GM23338 (cell line): ENCODE results near the gene RSPH3. TPM values are rescaled to one million over a fixed set of nuclear protein-coding genes. Genes with fewer than 3 reads are reported as not detected.

Experiments
- ATAC-seq: fragments of 200-7000 bp; cut with Tn5 transposase; 3 replicates; pipeline ENCODE4 v1.9.1; 2020
- DNase-seq: peaks from one replicate; pipeline ENCODE4 v3.0.0-alpha.2; 2015; ENCODE audit warnings: low spot score
- H2AFZ ChIP-seq: fragments of 200-600 bp; sonication (generic); 2 replicates; pipeline ENCODE4 v1.8.0; 2016; ENCODE audit warnings: antibody characterized with exemption, mild to moderate bottlenecking, moderate library complexity
- H3F3A ChIP-seq: fragments of 200-600 bp; sonication (generic); replicated peaks from 2 replicates; pipeline ENCODE4 v1.8.0; 2017; ENCODE audit warnings: antibody characterized with exemption, mixed run types, low read depth
- H3K27ac ChIP-seq: fragments of 200-600 bp; sonication (generic); 2 replicates; pipeline ENCODE4 v1.6.1; 2016; ENCODE audit warnings: low read depth
- H3K27me3 ChIP-seq: fragments of 200-600 bp; sonication (generic); 2 replicates; pipeline ENCODE4 v1.8.0; 2016; ENCODE audit warnings: mild to moderate bottlenecking, mixed run types, moderate library complexity; ENCODE audit not compliant: insufficient read depth
- H3K36me3 ChIP-seq: fragments of 200-600 bp; sonication (generic); 2 replicates; pipeline ENCODE4 v1.8.0; 2016; ENCODE audit warnings: mild to moderate bottlenecking; ENCODE audit not compliant: insufficient read depth
- H3K4me1 ChIP-seq: fragments of 200-600 bp; sonication (generic); 2 replicates; pipeline ENCODE4 v1.8.0; 2016; ENCODE audit warnings: mild to moderate bottlenecking, moderate library complexity; ENCODE audit not compliant: insufficient read depth
- H3K4me2 ChIP-seq: fragments of 200-600 bp; sonication (generic); 2 replicates; pipeline ENCODE4 v1.7.1; 2017; ENCODE audit warnings: mixed run types
- H3K4me3 ChIP-seq: fragments of 200-600 bp; sonication (generic); 2 replicates; pipeline ENCODE4 v1.6.1; 2016; ENCODE audit warnings: mixed run types
- H3K79me2 ChIP-seq: fragments of 200-600 bp; sonication (generic); replicated peaks from 2 replicates; pipeline ENCODE4 v1.8.0; 2017; ENCODE audit warnings: mild to moderate bottlenecking; ENCODE audit not compliant: insufficient read depth
- H3K9me2 ChIP-seq: fragments of 200-600 bp; sonication (generic); 2 replicates; pipeline ENCODE4 v1.8.0; 2017; ENCODE audit not compliant: insufficient read depth
- H4K20me1 ChIP-seq: fragments of 200-600 bp; sonication (generic); replicated peaks from 2 replicates; pipeline ENCODE4 v1.8.0; 2017; ENCODE audit warnings: mild to moderate bottlenecking; ENCODE audit not compliant: insufficient read depth
- H3K27ac Mint-ChIP-seq: 2 replicates; pipeline ENCODE4 v1.8.0; 2020; ENCODE audit warnings: inconsistent platforms, mild to moderate bottlenecking, moderate library complexity, mixed read lengths
- H3K27me3 Mint-ChIP-seq: 3 replicates; pipeline ENCODE4 v1.8.0; 2022; ENCODE audit warnings: low read depth, mild to moderate bottlenecking, moderate library complexity, mixed read lengths, inconsistent platforms; ENCODE audit not compliant: insufficient read depth, poor library complexity
- H3K36me3 Mint-ChIP-seq: 3 replicates; pipeline ENCODE4 v1.8.0; 2021; ENCODE audit warnings: low read depth, mild to moderate bottlenecking, inconsistent platforms, moderate library complexity, mixed read lengths
- H3K4me1 Mint-ChIP-seq: 3 replicates; pipeline ENCODE4 v1.8.0; 2020; ENCODE audit warnings: mild to moderate bottlenecking, inconsistent platforms, mixed read lengths
- H3K4me3 Mint-ChIP-seq: 3 replicates; pipeline ENCODE4 v1.8.0; 2021; ENCODE audit warnings: moderate library complexity, mild to moderate bottlenecking, inconsistent platforms, mixed read lengths
- H3K9me3 Mint-ChIP-seq: 3 replicates; pipeline ENCODE4 v1.8.0; 2020; ENCODE audit warnings: moderate library complexity, mild to moderate bottlenecking, inconsistent platforms, mixed read lengths
- CTCF ChIP-seq, 2 experiments: fragments of 200-600 bp in 1 of 2; sonication (generic) in 1 of 2; conservative IDR thresholded peaks; 2 replicates each; pipeline versions ENCODE4 v1.5.1 to v1.6.1; 2016 to 2017; ENCODE audit warnings: antibody characterized with exemption in 2 of 2, low read depth in 2 of 2, mild to moderate bottlenecking in 2 of 2, moderate library complexity in 1 of 2
- ETS1 ChIP-seq: IDR thresholded peaks from 2 replicates; pipeline ENCODE4 v1.6.1; 2016; ENCODE audit warnings: antibody characterized with exemption
- EZH2 ChIP-seq: fragments of 200-600 bp; sonication (generic); IDR thresholded peaks from one replicate; pipeline ENCODE4 v1.8.0; 2017; ENCODE audit warnings: antibody characterized with exemption, mild to moderate bottlenecking, low read depth; ENCODE audit not compliant: unreplicated experiment
- EZH2phosphoT487 ChIP-seq: fragments of 200-600 bp; sonication (generic); IDR thresholded peaks from one replicate; pipeline ENCODE4 v1.8.1; 2018; ENCODE audit warnings: antibody characterized with exemption; ENCODE audit not compliant: unreplicated experiment
- JUNB ChIP-seq: IDR thresholded peaks from one replicate; pipeline ENCODE4 v1.6.1; 2016; ENCODE audit warnings: antibody characterized with exemption; ENCODE audit not compliant: unreplicated experiment
- NANOG ChIP-seq: IDR thresholded peaks from 2 replicates; pipeline ENCODE4 v1.6.1; 2016; ENCODE audit warnings: antibody characterized with exemption, borderline replicate concordance
- POLR2AphosphoS5 ChIP-seq: IDR thresholded peaks from 2 replicates; pipeline ENCODE4 v1.6.1; 2016; ENCODE audit warnings: antibody characterized with exemption, low read depth
- REST ChIP-seq: IDR thresholded peaks from one replicate; pipeline ENCODE4 v1.6.1; 2018; ENCODE audit warnings: antibody characterized with exemption; ENCODE audit not compliant: unreplicated experiment
- STAT1 ChIP-seq: IDR thresholded peaks from one replicate; pipeline ENCODE4 v1.6.1; 2016; ENCODE audit warnings: antibody characterized with exemption; ENCODE audit not compliant: unreplicated experiment
- ZNF114 ChIP-seq: fragments of 250-450 bp; sonication (Bioruptor Pico); IDR thresholded peaks from 2 replicates; pipeline ENCODE4 v1.5.0; 2020; ENCODE audit warnings: mild to moderate bottlenecking, moderate library complexity
- polyA plus RNA-seq: library from polyadenylated mRNA; unstranded; fragments of >200 nt; fragmentation: Nextera tagmentation; extraction: Ambion mirVana; gene quantifications from 2 replicates; pipeline ENCODE4 v1.2.1, GENCODE V29; 2016
- total RNA-seq: library from RNA; depleted of rRNA; stranded (reverse); fragments of >200 nt; shearing (Covaris generic); gene quantifications from 2 replicates; pipeline ENCODE4 v1.2.3, GENCODE V29; 2014

The RSPH3 gene
- total and polyA plus RNA-seq, 2 experiments from 2014 or later = 1.7 to 3.9 TPM

GRCh38 chr6:158999154-158999665, 792 bp downstream of the RSPH3 start:
- H3K36me3 ChIP-seq = no peaks in the 10 kb centered on the region
- H3K9me3 Mint-ChIP-seq = no peaks in the 10 kb centered on the region
- peak overlapping the region; percentile 82 for H3K27ac Mint-ChIP-seq
- H3K27ac ChIP-seq = 0 out of 2 replicates have a peak overlapping the region, but pooled peaks have one; percentile 45
- TF ChIP-seq ZNF114 (no peak), REST (no peak), NANOG (no peak), POLR2AphosphoS5 (no peak)
- H2AFZ ChIP-seq = peak overlapping the region; percentile 95
- peak overlapping the region; percentile 70 for H3K4me3 ChIP-seq
- H4K20me1 ChIP-seq = no peaks in the 10 kb centered on the region
- peaks cover 6% of the 10 kb centered on the region; the same call in 1 of the 2 replicates for H3F3A ChIP-seq
- H3K27me3 Mint-ChIP-seq = peaks cover 5% of the 10 kb centered on the region
- no peaks in the 10 kb centered on the region for H3K27me3 ChIP-seq
- DNase-seq (no peak), ATAC-seq (peak; percentile 65)
- H3K4me3 Mint-ChIP-seq = peak overlapping the region; percentile 96
- H3K9me2 ChIP-seq = no peaks in the 10 kb centered on the region
- H3K36me3 Mint-ChIP-seq = no peaks in the 10 kb centered on the region; the same call in 2 of the 3 replicates
- peaks cover 14% of the 10 kb centered on the region for H3K4me1 ChIP-seq
- peaks cover 14% of the 10 kb centered on the region for H3K4me1 Mint-ChIP-seq
- peak overlapping the region; percentile 89 for H3K4me2 ChIP-seq
- H3K79me2 ChIP-seq = no peaks in the 10 kb centered on the region; the same call in 1 of the 2 replicates

- no peaks in the 10 kb centered on the region for H4K20me1 ChIP-seq
- DNase-seq = no peak
- H2AFZ ChIP-seq = no peak overlapping the region
- H3K79me2 ChIP-seq = no peaks in the 10 kb centered on the region; the same call in 1 of the 2 replicates
- peaks cover 6% of the 10 kb centered on the region; the same call in 1 of the 2 replicates for H3F3A ChIP-seq
- H3K9me3 Mint-ChIP-seq = no peaks in the 10 kb centered on the region
- no peaks in the 10 kb centered on the region for H3K27me3 ChIP-seq
- peaks cover 7% of the 10 kb centered on the region; the same call in 2 of the 3 replicates for H3K4me1 Mint-ChIP-seq
- H3K9me2 ChIP-seq = no peaks in the 10 kb centered on the region
- no peak overlapping the region for H3K27ac Mint-ChIP-seq
- H3K4me1 ChIP-seq = peaks cover 9% of the 10 kb centered on the region
- H3K36me3 Mint-ChIP-seq = no peaks in the 10 kb centered on the region; the same call in none of the 3 replicates
- no peak overlapping the region for H3K27ac ChIP-seq
- no peak for ATAC-seq
- TF ChIP-seq JUNB = no peak
- no peak for TF ChIP-seq ZNF114
- H3K36me3 ChIP-seq = no peaks in the 10 kb centered on the region
- H3K27me3 Mint-ChIP-seq = peaks cover 5% of the 10 kb centered on the region
- H3K4me3 ChIP-seq = no peak overlapping the region
- H3K4me2 ChIP-seq = no peak overlapping the region
- no peak overlapping the region for H3K4me3 Mint-ChIP-seq
Observed at GRCh38 chr6:158996856-158997255, 3.1 kb downstream of the RSPH3 start.

GRCh38 chr6:158993639-158994038, 6.4 kb downstream of the RSPH3 start:
- no peaks in the 10 kb centered on the region for H3K79me2 ChIP-seq
- no peak for TF ChIP-seq ETS1
- TF ChIP-seq EZH2phosphoT487 = no peak
- TF ChIP-seq POLR2AphosphoS5 = no peak
- TF ChIP-seq STAT1 = no peak
- no peak for TF ChIP-seq NANOG
- no peak for TF ChIP-seq CTCF (conservative IDR thresholded peaks at IDR 0.05; ENCODE audit: low read depth in 2 of 2)
- TF ChIP-seq EZH2 = no peak

More at GRCh38 chr6:158993639-158994038, 6.4 kb downstream of the RSPH3 start:
- no peaks in the 10 kb centered on the region for H3K27me3 Mint-ChIP-seq
- H3K36me3 Mint-ChIP-seq = no peaks in the 10 kb centered on the region; the same call in 1 of the 3 replicates
- DNase-seq (no peak), ATAC-seq (no peak)
- H3K9me3 Mint-ChIP-seq = no peaks in the 10 kb centered on the region; the same call in 2 of the 3 replicates
- H3K27me3 ChIP-seq = no peaks in the 10 kb centered on the region
- no peaks in the 10 kb centered on the region for H3F3A ChIP-seq
- H3K9me2 ChIP-seq = no peaks in the 10 kb centered on the region
- H3K4me2 ChIP-seq = no peak overlapping the region
- no peaks in the 10 kb centered on the region for H3K4me1 ChIP-seq
- H4K20me1 ChIP-seq = no peaks in the 10 kb centered on the region
- no peak overlapping the region for H3K4me3 ChIP-seq
- no peak overlapping the region for H3K27ac ChIP-seq
- H3K4me1 Mint-ChIP-seq = no peaks in the 10 kb centered on the region
- no peak overlapping the region for H2AFZ ChIP-seq
- no peaks in the 10 kb centered on the region for H3K36me3 ChIP-seq
- H3K27ac Mint-ChIP-seq = no peak overlapping the region
- H3K4me3 Mint-ChIP-seq = no peak overlapping the region
